GM18868 (cell line): ENCODE data around the gene DIABLO.

Experiments
- ATAC-seq: cut with Tn5 transposase; IDR thresholded peaks from one replicate; pipeline ENCODE4 v1.9.1; 2021; ENCODE audit warnings: mild to moderate bottlenecking, moderate library complexity; ENCODE audit not compliant: unreplicated experiment

Gene DIABLO

DNA sequence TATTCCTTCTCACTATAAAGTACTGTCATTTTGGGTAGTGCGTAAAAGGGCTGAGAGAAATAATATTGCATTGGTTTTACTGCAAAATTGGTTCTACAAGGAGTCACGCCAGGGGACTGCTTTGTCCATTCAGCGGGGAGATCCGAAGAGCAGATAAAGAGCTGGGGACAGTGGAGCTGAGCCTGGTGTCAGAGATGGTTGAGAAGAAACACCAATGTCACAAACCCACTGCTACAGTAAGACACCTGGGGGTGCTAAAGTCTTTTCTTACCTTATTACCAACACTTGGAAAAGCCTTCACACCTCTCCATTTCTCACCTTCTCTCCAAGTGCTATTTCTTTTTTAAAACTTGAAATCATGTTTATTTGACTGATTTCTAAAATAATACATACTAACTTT, 66.0 kb downstream of the DIABLO start:
- no peak for ATAC-seq

DNA sequence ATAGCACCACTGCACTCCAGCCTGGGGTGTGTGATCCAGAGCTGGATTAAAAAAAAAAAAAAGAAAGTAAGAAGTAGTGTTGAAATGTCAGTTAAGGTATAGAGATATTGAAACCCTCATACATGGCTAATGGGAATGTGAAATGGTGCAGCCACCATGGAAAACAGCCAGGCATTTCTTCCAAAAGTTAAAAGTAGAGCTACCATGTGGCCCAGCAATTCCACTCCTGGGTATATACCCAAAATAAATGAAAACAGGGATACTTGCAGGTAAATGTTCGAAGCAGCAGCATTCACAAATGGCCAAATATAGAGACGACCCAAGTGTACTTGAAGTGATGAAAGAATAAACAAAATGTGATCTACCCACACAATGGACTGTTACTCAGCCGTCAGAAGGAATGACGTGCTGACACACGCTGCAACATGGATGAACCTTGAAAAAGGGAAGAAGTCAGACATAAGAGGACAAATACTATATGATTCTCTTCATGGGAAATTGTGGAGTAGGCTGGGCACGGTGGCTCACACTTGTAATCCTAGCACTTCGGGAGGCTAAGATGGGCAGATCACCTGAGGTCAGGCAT, 67.1 kb downstream of the DIABLO start:
- ATAC-seq: no peak
